NCI-H82 treated with DMSO at 0.1 percent for 48 hours (cell line): ENCODE data around the gene ZNF740.
A peak's percentile ranks its signal among the peaks of the same experiment; 100 is the strongest.

Source experiments
- DNase-seq: peaks from one replicate; lab custom pipeline; 2025; ENCODE audit not compliant: unreplicated experiment; lab: John Stamatoyannopoulos, UW

Gene ZNF740

GRCh38 chr12:53212931-53213330, 32.4 kb downstream of the ZNF740 start:
- DNase-seq = no peak

- DNase-seq = peak; percentile 66
Measured at GRCh38 chr12:53213348-53213747, 32.8 kb downstream of the ZNF740 start.

DNA sequence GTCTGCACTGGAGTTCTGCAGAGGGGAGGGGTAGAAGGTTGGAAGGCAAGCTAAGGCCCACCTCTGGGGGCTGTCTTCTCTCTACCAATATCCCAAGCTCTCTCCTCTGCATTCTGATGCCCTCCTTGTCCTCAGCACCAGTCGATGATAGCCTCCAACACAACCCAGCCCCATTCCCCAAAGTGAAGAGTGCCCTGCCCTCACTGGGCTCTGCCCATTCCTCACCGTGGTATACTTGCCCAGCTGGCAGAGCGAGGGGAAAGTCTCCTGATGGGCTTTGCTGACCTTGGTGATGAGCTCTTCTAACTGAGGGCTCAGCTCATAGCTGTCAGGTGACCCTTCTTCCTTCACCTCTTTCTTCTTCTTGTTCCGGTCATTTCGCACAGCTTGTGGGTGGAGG, 33.7 kb downstream of the ZNF740 start:
- DNase-seq = no peak

GRCh38 chr12:53214687-53215455, 34.3 kb downstream of the ZNF740 start:
- no peak for DNase-seq

DNA sequence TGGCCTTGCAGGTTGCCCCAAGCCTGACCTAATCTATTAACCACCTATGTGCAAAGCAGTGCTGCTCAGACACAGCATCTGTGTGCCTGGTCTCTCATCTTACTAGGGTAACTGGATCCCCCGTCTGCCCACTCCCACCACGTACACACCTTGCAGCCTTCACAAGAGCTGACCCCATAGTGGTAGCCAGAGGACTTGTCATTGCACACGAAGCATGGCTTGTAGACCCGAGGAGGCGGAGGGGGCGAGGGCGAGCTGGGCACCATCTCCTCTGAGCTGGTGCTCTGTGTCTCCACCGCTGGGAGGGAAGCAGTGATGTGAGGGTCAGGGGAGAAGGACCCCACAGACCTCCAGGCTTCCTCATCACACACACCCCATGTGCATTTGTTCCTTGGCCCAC, 35.0 kb downstream of the ZNF740 start:
- no peak for DNase-seq

- no peak for DNase-seq
Measured at GRCh38 chr12:53217051-53217930, 36.8 kb downstream of the ZNF740 start.

GRCh38 chr12:53217931-53218307, 37.4 kb downstream of the ZNF740 start:
- no peak for DNase-seq

DNA sequence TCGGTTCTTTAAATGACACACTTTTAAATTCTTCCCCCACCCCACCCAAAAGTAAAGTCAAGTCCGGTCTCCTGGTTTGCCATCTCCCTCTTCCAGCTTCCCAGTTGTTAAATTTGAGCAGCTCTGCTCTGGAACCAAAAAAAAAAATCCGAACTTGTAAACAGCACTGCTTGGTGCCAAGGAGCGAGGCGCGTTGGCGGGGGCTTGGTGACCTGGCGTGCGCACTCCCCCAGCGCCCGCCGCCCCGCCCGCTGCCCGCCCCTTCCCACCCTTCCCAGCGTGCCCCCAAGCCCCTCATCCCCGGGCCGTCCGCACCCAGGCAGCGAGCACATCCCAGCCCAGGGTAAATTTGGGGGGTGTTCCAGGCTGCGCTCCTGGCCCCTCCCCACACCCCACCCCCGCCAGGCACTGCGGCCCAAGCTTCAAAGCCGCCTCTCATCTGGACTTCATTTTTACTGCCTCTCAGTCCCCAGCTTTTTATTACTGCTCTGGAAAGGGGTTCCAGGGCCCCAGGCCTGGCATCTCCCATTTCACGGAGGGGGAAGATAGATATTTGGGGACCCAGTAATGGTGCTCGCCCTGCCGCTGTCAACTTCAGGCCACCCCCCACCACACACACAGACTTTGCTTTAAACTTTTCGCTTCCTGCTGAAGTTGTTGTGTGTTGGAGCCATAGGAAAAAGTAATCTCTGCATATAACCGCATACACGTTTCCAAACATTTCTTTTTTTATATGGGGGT, 38.2 kb downstream of the ZNF740 start:
- no peak for DNase-seq

GRCh38 chr12:53219292-53219955, 38.9 kb downstream of the ZNF740 start:
- DNase-seq = no peak

- DNase-seq = no peak
Measured at GRCh38 chr12:53219956-53220693, 39.6 kb downstream of the ZNF740 start.

DNA sequence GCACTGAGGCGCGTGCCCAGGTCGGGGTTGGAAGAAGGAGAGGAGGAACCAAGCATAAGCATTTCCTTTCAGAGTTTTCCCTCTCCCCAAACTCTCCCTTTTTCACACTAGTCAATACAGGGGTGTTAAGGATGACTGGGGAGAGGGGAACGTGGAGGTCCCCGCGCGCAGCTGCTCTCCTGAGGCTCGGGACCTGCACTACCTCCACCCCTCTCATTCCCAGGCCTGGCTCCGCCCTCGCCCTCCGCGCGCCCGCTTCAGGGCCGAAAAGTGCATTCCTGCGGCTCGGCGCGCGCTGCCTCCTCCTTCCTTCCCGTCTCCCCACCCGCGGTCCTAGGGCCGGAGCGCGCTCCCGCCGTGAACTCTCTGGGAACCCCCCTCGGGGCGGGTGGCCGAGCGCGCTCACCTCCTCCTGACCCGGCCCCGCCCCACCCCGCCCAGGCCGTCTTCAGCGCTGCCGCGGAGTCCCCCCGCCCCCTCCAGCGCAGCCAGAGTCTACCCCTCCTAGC, 40.2 kb downstream of the ZNF740 start:
- peak; percentile 47 for DNase-seq

GRCh38 chr12:53221203-53222080, 40.9 kb downstream of the ZNF740 start:
- no peak for DNase-seq

- no peak for DNase-seq
Measured at GRCh38 chr12:53222170-53222721, 41.7 kb downstream of the ZNF740 start.

- no peak for DNase-seq
Measured at GRCh38 chr12:53222806-53223261, 42.3 kb downstream of the ZNF740 start.

- no peak for DNase-seq
Measured at GRCh38 chr12:53223389-53224060, 43.0 kb downstream of the ZNF740 start.

DNA sequence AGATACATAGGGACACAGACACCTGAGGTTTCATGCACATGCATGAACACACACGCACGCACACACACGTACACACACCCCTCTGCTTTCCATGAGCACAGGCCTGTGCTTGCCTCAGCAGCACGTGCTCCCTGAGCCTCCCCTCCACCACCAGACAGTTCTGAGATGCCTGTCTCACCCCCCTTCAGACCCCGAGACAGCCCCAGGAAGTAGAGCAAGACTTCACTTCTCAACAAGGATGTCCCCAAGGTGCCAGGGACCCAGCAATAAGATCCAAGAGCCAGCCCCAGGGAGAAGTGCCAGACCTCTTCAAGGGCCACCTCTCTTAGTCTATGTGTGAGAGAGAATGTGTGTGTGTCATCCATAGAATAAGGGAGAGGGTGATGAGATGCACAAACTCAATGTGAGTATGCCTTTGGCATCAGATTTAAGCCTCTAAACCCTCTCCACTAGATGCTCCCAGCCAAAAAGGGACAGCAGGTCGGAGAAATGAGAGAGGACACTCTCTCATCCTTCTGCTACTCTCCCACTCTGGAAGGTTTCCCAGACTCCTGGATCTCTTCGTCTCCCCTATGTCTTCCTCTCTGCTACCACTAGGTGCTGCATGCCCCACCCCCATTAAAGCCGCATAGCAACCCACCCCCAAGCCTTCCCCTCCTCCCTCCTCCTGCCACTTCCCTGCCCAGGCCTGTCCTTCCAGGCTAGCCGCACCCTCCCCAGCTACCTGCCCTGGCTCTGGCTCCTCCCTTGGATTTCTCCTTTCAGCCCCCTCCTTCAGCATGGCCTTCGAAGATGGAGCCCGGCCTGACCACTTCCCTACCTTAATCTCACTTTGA, 43.8 kb downstream of the ZNF740 start:
- DNase-seq = peak; percentile 17

GRCh38 chr12:53224897-53225634, 44.5 kb downstream of the ZNF740 start:
- DNase-seq = no peak
